SK-N-MC (cell line): ENCODE measurements around the gene NDUFC2.

Source experiments
- EZH2 ChIP-seq: fragments of 200-600 bp; sonication (generic); IDR thresholded peaks from one replicate; pipeline ENCODE4 v1.6.1; 2017; ENCODE audit warnings: antibody characterized with exemption
- POLR2AphosphoS5 ChIP-seq: IDR thresholded peaks from 2 replicates; pipeline ENCODE4 v1.6.1; 2012; ENCODE audit warnings: mild to moderate bottlenecking, low read depth, low read length, borderline replicate concordance

DNA sequence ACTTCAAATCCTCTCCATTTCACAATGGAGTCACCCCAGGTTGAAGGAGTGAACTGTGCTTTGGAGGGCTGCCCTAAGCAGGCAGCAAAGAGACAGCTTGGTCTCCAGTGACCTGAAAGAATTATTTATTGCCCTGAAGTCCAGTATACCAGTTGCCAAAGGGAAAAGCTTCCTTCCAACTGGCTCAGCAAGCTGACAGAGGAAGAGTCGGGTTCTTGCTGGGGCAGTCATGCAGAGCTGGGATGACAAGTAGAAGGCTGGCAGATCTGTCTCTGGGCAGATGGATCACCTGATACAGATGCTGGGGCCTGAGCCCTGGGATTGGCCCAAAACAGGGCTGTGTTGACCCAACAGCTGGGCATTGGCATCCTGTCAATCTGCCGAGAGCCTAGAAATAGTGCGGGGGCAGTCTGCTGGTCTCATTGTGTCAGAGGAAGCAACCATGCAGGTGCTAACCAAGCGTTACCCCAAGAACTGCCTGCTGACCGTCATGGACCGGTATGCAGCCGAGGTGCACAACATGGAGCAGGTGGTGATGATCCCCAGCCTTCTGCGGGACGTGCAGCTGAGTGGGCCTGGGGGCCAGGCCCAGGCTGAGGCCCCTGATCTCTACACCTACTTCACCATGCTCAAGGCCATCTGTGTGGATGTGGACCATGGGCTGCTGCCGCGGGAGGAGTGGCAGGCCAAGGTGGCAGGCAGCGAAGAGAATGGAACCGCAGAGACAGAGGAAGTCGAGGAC is 16.1 kb downstream of the NDUFC2 start, which contains the start of gene THRSP:
- TF ChIP-seq POLR2AphosphoS5 = no peak
- no peak for TF ChIP-seq EZH2
